ENCODE results near the gene MATN1. TPM values are rescaled to one million over a fixed set of nuclear protein-coding genes. Genes with fewer than 3 reads are reported as not detected.

Gene MATN1
- total RNA-seq, 1 experiment from 2014 or later = 0.24 TPM

- no peak for TF ChIP-seq ATF6 (CRISPR knock-in tag; IDR thresholded peaks at IDR 0.05)
- DNase-seq (ENCODE audit: low spot score) = no peak
- Mint-ChIP-seq H3K4me1 (peaks cover 24% of the 10 kb centered on the region), H3K4me3 (no peak overlapping the region), H3K27me3 (ENCODE audit: low read depth) (no peaks in the 10 kb centered on the region), H3K27ac (no peak overlapping the region), H3K9me3 (peaks cover 9% of the 10 kb centered on the region; the same call in 1 of the 2 replicates), H3K36me3 (peaks cover 3% of the 10 kb centered on the region; the same call in 1 of the 2 replicates)
- POLR2A ChIA-PET = no interaction called here
- CTCF ChIA-PET = interaction anchor here (1.2 to 3.7 kb wide), 3 partner anchors 27 to 37 kb away, joined by 3 to 14 read pairs (median 3); partner anchors contain the start of gene MATN1
- no peak for ATAC-seq
Observed at GRCh38 chr1:30756206-30756544, 32.8 kb upstream of the MATN1 start.

GRCh38 chr1:30755746-30756145 lies 32.4 kb upstream of the MATN1 start:
- CTCF ChIA-PET = interaction anchor here (1.2 to 3.7 kb wide), 3 partner anchors 27 to 37 kb away, joined by 3 to 14 read pairs (median 3); partner anchors contain the start of gene MATN1
- no peak for TF ChIP-seq E2F5 (CRISPR knock-in tag; IDR thresholded peaks at IDR 0.05)
- TF ChIP-seq FOXK1 (CRISPR knock-in tag; IDR thresholded peaks at IDR 0.05) = no peak
- no peak for TF ChIP-seq KAT7 (CRISPR knock-in tag; IDR thresholded peaks at IDR 0.05; ENCODE audit: borderline replicate concordance)
- no peak for TF ChIP-seq MYBL2 (CRISPR knock-in tag; IDR thresholded peaks at IDR 0.05)
- no peak for TF ChIP-seq E2F1 (CRISPR knock-in tag; IDR thresholded peaks at IDR 0.05)
- no peak for TF ChIP-seq ZMAT4 (CRISPR knock-in tag; IDR thresholded peaks at IDR 0.05)
- TF ChIP-seq NFYB (CRISPR knock-in tag; conservative IDR thresholded peaks at IDR 0.05; ENCODE audit: low read depth) = no peak
- TF ChIP-seq ATF1 (CRISPR knock-in tag; IDR thresholded peaks at IDR 0.05) = no peak
- TF ChIP-seq, protein P1, sequence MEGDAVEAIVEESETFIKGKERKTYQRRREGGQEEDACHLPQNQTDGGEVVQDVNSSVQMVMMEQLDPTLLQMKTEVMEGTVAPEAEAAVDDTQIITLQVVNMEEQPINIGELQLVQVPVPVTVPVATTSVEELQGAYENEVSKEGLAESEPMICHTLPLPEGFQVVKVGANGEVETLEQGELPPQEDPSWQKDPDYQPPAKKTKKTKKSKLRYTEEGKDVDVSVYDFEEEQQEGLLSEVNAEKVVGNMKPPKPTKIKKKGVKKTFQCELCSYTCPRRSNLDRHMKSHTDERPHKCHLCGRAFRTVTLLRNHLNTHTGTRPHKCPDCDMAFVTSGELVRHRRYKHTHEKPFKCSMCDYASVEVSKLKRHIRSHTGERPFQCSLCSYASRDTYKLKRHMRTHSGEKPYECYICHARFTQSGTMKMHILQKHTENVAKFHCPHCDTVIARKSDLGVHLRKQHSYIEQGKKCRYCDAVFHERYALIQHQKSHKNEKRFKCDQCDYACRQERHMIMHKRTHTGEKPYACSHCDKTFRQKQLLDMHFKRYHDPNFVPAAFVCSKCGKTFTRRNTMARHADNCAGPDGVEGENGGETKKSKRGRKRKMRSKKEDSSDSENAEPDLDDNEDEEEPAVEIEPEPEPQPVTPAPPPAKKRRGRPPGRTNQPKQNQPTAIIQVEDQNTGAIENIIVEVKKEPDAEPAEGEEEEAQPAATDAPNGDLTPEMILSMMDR (IDR thresholded peaks at IDR 0.05) = no peak
- no peak for TF ChIP-seq NFATC4 (CRISPR knock-in tag; IDR thresholded peaks at IDR 0.05)
- TF ChIP-seq CREB1 (CRISPR knock-in tag; IDR thresholded peaks at IDR 0.05) = no peak
- TF ChIP-seq ZNF532 (CRISPR knock-in tag; IDR thresholded peaks at IDR 0.05; ENCODE audit: borderline replicate concordance) = no peak
- no peak for TF ChIP-seq NFE2L1 (CRISPR knock-in tag; IDR thresholded peaks at IDR 0.05)
- TF ChIP-seq NR2C2 (CRISPR knock-in tag; IDR thresholded peaks at IDR 0.05) = no peak
- TF ChIP-seq, protein P2, sequence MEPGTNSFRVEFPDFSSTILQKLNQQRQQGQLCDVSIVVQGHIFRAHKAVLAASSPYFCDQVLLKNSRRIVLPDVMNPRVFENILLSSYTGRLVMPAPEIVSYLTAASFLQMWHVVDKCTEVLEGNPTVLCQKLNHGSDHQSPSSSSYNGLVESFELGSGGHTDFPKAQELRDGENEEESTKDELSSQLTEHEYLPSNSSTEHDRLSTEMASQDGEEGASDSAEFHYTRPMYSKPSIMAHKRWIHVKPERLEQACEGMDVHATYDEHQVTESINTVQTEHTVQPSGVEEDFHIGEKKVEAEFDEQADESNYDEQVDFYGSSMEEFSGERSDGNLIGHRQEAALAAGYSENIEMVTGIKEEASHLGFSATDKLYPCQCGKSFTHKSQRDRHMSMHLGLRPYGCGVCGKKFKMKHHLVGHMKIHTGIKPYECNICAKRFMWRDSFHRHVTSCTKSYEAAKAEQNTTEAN (CRISPR knock-in tag; IDR thresholded peaks at IDR 0.05) = no peak
- TF ChIP-seq ZNF232 (CRISPR knock-in tag; IDR thresholded peaks at IDR 0.05) = no peak
- TF ChIP-seq MXD4 (CRISPR knock-in tag; IDR thresholded peaks at IDR 0.05; ENCODE audit: borderline replicate concordance) = no peak
- TF ChIP-seq, protein P3, sequence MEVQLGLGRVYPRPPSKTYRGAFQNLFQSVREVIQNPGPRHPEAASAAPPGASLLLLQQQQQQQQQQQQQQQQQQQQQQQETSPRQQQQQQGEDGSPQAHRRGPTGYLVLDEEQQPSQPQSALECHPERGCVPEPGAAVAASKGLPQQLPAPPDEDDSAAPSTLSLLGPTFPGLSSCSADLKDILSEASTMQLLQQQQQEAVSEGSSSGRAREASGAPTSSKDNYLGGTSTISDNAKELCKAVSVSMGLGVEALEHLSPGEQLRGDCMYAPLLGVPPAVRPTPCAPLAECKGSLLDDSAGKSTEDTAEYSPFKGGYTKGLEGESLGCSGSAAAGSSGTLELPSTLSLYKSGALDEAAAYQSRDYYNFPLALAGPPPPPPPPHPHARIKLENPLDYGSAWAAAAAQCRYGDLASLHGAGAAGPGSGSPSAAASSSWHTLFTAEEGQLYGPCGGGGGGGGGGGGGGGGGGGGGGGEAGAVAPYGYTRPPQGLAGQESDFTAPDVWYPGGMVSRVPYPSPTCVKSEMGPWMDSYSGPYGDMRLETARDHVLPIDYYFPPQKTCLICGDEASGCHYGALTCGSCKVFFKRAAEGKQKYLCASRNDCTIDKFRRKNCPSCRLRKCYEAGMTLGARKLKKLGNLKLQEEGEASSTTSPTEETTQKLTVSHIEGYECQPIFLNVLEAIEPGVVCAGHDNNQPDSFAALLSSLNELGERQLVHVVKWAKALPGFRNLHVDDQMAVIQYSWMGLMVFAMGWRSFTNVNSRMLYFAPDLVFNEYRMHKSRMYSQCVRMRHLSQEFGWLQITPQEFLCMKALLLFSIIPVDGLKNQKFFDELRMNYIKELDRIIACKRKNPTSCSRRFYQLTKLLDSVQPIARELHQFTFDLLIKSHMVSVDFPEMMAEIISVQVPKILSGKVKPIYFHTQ (CRISPR knock-in tag; IDR thresholded peaks at IDR 0.05) = no peak

More at GRCh38 chr1:30755746-30756145, 32.4 kb upstream of the MATN1 start:
- peaks cover 21% of the 10 kb centered on the region for H3K4me1 Mint-ChIP-seq
- no peak overlapping the region for H3K4me3 Mint-ChIP-seq
- H3K9me3 Mint-ChIP-seq = peaks cover 5% of the 10 kb centered on the region; the same call in 1 of the 2 replicates
- H3K36me3 Mint-ChIP-seq = no peaks in the 10 kb centered on the region
- no peak overlapping the region for H3K27ac Mint-ChIP-seq
- DNase-seq (ENCODE audit: low spot score) (no peak), ATAC-seq (no peak)
- no peaks in the 10 kb centered on the region for H3K27me3 Mint-ChIP-seq (ENCODE audit: low read depth)
- POLR2A ChIA-PET = no interaction called here

Measured in WTC11 (cell line).